ENCODE data around the gene TICRR. TPM values are rescaled to one million over a fixed set of nuclear protein-coding genes. Genes with fewer than 3 reads are reported as not detected.

The TICRR gene
- total and polyA plus RNA-seq, 2 of the 8 experiments (the other 6 are each of a cell fraction or from before 2014, with no cell fraction given): 13.1 to 34.8 TPM

DNA sequence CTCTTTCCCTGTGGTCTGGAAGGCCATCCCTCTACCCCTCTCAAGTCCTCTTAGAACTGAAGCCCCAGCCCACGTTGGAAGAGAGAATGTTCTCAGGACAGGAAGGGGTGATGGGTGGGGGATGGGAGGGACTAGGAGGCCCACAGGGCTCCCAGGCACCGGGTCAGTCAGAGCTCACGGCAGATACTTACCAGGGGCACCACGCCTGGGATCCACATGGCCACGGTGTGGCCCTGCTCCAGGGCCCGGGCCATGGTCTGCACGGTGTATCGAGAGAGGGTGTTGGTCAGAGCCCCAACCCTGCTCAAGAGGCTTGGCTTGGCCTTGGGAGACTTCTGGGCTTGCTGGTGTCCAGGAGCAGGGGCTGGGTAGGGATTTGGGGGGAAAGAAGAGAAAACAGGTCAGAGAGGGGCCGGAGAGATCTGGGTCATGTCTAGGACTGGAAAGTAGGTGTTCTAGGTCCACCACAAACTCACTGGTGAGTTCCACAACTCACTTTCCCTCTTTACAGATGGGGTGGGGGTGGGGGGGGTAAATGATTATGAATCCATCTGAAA is 94.1 kb downstream of the TICRR start:
- H3K23ac ChIP-seq (ENCODE audit: insufficient read length): no peak overlapping the region
- no peaks in the 10 kb centered on the region for H3K9me3 ChIP-seq (ENCODE audit: insufficient read depth in 2 of 2, low read depth in 1 of 2, low read length in 1 of 2)
- DNase-seq (ENCODE audit: low read depth in 1 of 2, low spot score in 2 of 2): no peak
- FAIRE-seq: no peak
- H3K4ac ChIP-seq (replicated peaks; ENCODE audit: insufficient read length, low read depth, low read length): no peak overlapping the region
- no peak overlapping the region for H2BK15ac ChIP-seq (ENCODE audit: low read length)
- no peak overlapping the region for H3K14ac ChIP-seq (ENCODE audit: insufficient read length)
- no peak overlapping the region for H3K56ac ChIP-seq (replicated peaks; ENCODE audit: insufficient read length, low read depth, low read length)
- no peak overlapping the region for H4K8ac ChIP-seq (ENCODE audit: extremely low read depth, insufficient read depth, low read length)
- no peaks in the 10 kb centered on the region for H3K79me1 ChIP-seq (ENCODE audit: low read depth, low read length)
- peaks cover 0 to 18% (median 11%) of the 10 kb centered on the region in 4 experiments; a peak in 5 of 7 replicates for H3K27me3 ChIP-seq (replicated peaks in 1 of 4; ENCODE audit: control insufficient read depth in 3 of 4, extremely low read depth in 1 of 4, insufficient read depth in 3 of 4, low read length in 3 of 4)
- H3K18ac ChIP-seq (ENCODE audit: extremely low read depth, low read length): no peak overlapping the region
- H2BK12ac ChIP-seq (ENCODE audit: low read depth, low read length): no peak overlapping the region
- no peaks in the 10 kb centered on the region; the same call in 1 of the 2 replicates for H3K23me2 ChIP-seq (ENCODE audit: low read depth, low read length)
- no peak for TF ChIP-seq POLR2A (IDR thresholded peaks at IDR 0.05; ENCODE audit: control extremely low read depth in 1 of 2, low read depth in 2 of 2, low read length in 2 of 2)
- TF ChIP-seq SP2 (IDR thresholded peaks at IDR 0.05; ENCODE audit: low read length): no peak
- no peak for TF ChIP-seq MAFK (IDR thresholded peaks at IDR 0.05; ENCODE audit: low read depth, low read length)
- TF ChIP-seq RFX5 (IDR thresholded peaks at IDR 0.05; ENCODE audit: borderline replicate concordance, low read depth, low read length): no peak
- TF ChIP-seq RAD21 (IDR thresholded peaks at IDR 0.05 in 1 of 2, conservative IDR thresholded peaks at IDR 0.05 in 1 of 2; ENCODE audit: low read depth in 2 of 2, low read length in 2 of 2): no peak
- TF ChIP-seq ASH2L (IDR thresholded peaks at IDR 0.05; ENCODE audit: low read length): no peak
- TF ChIP-seq CHD2 (IDR thresholded peaks at IDR 0.05; ENCODE audit: low read length): no peak
- TF ChIP-seq CTCF (IDR thresholded peaks at IDR 0.05; ENCODE audit: control extremely low read depth in 1 of 3, insufficient read depth in 1 of 3, low read depth in 1 of 3, low read length in 3 of 3): no peak
- TF ChIP-seq TAF7 (optimal IDR thresholded peaks at IDR 0.05; ENCODE audit: borderline replicate concordance, low read depth, low read length): no peak
- no peak for TF ChIP-seq RBBP5 (IDR thresholded peaks at IDR 0.05; ENCODE audit: borderline replicate concordance, low read depth, low read length)
- TF ChIP-seq KDM4A (IDR thresholded peaks at IDR 0.05; ENCODE audit: low read depth, low read length, severe bottlenecking): no peak
- ChIA-PET POLR2A (ENCODE audit: partially characterized antibody) (no interaction called here), CTCF (ENCODE audit: partially characterized antibody) (interaction anchor here (0.9 to 1.4 kb wide), 2 partner anchors 17 to 69 kb away, joined by 3 to 5 read pairs; no protein-coding TSS in a partner anchor)
- H3K36me3 ChIP-seq (ENCODE audit: control insufficient read depth in 2 of 4, insufficient read depth in 4 of 4, low read length in 3 of 4): no peaks in the 10 kb centered on the region
- no peak overlapping the region for H2BK20ac ChIP-seq (ENCODE audit: low read length)
- no peak overlapping the region for H4K5ac ChIP-seq (ENCODE audit: insufficient read length, low read depth, low read length)
- no peak overlapping the region for H2BK5ac ChIP-seq (ENCODE audit: low read depth, low read length)
- no peaks in the 10 kb centered on the region for H4K20me1 ChIP-seq (replicated peaks in 1 of 2; ENCODE audit: control insufficient read depth in 1 of 2, insufficient read depth in 2 of 2, low read length in 2 of 2)
- H4K91ac ChIP-seq (replicated peaks; ENCODE audit: insufficient read length, low read length): no peak overlapping the region
- peaks cover 0 to 11% (median 7%) of the 10 kb centered on the region in 4 experiments; a peak in 6 of 7 replicates for H3K4me1 ChIP-seq (replicated peaks in 1 of 4; ENCODE audit: control insufficient read depth in 3 of 4, insufficient read depth in 4 of 4, low read length in 3 of 4)
- no peak overlapping the region for H2BK120ac ChIP-seq (replicated peaks; ENCODE audit: low read depth, low read length)
- H3K9ac ChIP-seq (replicated peaks in 1 of 4; ENCODE audit: extremely low read depth in 1 of 4, low read depth in 3 of 4, low read length in 3 of 4): no peak overlapping the region
- 78% methylated on average over 9 of the region's 9 CpGs; no CpG with 5 or more reads in 1 of the 2 experiments for WGBS, 2 experiments (ENCODE audit: extremely low coverage in 1 of 2, insufficient coverage in 1 of 2, insufficient read length in 1 of 2, insufficient replicate concordance in 2 of 2, low coverage in 1 of 2, low lambda C conversion rate in 2 of 2, missing lambda C conversion rate in 1 of 2)
- no peak overlapping the region for H3K27ac ChIP-seq (ENCODE audit: low read depth, low read length)
- H3K4me2 ChIP-seq (ENCODE audit: insufficient read depth in 1 of 2, low read depth in 2 of 2, low read length in 2 of 2): no peak overlapping the region
- no peak overlapping the region for H2AFZ ChIP-seq (ENCODE audit: low read length)
- H2AK5ac ChIP-seq (ENCODE audit: low read depth, low read length): no peak overlapping the region
- H3K79me2 ChIP-seq (ENCODE audit: control insufficient read depth in 1 of 2, insufficient read depth in 2 of 2, low read length in 2 of 2): no peaks in the 10 kb centered on the region
- no peak overlapping the region for H3K4me3 ChIP-seq (ENCODE audit: extremely low read depth in 1 of 4, insufficient read depth in 2 of 4, low read depth in 3 of 4, low read length in 4 of 4)
